Measurements from ENCODE around the gene SLC12A7.
A peak's percentile ranks its signal among the peaks of the same experiment; 100 is the strongest.
"Not testable (repeated sequence)": the region's sequence is repeated elsewhere in the genome, so short reads cannot be mapped to it uniquely, and the experiment has no call there.

SLC12A7 gene

DNA sequence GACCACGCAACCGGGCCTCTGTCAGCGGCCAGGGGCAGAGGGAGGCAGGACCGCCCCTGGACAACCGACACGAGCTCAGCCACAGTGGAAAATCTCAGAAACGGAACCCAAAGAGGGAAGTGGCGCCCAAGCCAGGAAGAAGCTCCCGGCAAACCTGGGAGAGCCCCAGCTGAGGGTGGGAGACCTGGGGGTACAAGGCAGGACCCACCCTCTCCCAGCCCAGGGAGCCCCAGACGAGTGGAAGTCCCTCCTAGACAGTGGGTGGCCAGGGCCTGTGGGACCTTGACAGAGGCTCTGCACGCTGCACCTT, 3.0 kb downstream of the SLC12A7 start:
- DNase-seq, result no peak

DNA sequence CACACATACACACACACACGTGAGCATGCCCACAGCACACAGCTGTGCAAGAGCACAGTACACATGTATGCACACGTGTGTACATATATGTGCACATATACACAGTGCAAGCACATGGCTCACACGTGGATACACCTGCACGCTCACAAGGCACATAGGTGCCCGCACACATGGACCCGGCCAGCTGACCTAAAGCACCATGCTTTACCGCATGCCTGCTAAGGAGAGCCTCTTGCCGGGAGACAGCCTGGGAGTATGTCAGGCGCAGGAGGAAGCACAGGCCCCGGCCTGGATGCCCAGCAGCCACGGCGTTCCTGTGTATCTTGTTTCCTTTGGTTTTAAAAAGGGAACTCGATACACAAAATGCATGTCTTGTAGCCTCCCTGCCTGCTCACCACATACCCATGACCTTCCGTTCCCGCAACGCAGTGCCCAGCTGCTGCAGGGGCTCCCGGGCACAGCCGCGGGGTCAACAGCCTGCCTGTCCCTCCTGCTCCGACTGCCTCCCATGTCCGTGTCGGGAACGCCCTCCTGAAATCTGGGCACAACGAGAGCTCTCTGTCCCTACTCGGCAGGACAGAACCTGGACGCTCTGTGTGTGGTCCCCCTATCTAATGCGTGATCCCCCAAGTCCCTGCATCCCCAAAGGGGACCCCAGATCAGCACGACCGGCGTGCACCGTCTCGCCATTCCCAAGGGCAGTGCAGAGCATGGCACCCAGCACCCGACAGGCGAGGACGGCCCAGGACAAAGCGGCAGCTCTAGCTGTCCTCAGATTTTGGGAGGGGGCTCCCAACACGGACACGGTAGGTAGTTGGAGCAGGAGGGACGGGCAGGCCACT, 3.6 kb downstream of the SLC12A7 start:
- DNase-seq, result no peak

DNA sequence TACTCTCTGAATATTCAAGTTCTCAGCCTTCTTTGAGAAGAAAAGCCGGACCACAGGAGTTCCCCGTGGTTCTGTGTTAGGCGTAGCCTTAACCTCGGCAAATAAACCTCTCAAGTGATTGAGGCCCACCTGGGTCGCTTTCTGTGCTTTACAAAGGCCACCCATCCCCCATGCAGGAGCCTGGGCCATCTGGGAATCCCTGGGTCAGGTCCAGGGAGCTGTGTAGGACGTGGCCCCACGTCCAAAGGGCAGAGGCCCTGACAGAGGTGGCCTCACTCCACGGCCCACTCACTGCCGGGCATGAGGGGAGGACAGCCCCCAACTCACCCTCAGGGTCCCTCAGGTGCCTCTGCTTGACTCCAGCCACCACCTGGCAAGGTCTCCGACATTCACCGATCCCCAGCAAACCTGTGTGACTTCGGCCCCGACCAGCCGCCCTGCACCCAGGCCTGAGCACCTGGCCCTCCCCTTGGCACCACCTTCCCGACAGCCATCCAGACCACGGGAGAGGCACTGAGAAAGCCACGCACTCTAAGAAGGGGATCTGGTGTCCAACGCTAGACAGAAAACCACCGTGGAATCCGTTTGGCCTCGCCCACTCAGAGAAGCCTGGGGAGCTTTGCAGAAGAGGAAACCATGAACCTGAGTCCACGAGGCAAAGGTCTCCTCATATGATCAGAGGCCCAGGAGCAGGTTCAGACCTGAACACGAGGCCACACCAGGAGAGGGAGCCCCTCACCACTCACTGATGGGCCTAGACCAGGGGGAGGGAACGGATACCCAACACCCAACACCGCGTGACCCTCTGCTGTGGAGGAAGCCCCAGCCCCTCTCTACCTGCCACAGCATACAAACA, 4.5 kb downstream of the SLC12A7 start:
- no peak for DNase-seq

DNA sequence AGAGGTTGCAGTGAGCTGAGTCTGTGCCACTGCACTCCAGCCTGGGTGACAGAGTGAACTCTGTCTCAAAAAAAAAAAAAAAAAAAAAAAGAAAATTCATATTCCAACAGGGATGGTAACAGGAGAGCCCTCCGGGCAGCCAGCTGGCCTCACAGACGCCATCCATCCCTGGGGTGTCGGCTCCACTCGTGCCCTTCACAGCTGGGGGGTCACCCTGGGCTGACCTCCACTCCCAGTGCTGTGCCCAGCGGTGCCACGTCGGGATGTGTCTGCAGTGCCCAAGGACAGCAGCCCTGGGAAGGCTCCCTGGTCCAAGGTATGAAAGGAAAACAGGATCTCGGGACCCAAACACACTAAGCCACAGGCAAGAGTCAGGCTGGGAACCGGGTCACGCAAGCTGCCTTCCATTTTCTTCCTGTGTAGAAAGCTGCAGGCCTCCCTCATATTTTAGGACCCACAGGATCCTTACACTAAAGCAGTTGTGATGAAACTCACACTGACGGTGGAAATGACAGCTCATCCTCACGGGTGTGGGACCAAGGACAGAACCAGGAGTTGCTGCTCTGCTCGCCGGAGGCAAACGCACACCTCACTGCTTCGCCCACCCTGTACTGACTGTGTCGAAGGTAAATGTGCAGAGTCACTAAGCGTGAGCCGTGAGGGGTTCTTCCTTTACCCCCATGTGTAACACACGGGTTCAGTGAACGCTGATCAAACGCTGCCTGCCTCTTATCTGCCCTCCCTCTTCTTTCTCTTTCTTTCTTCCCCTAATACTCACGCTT, 5.3 kb downstream of the SLC12A7 start:
- no peak for DNase-seq

DNA sequence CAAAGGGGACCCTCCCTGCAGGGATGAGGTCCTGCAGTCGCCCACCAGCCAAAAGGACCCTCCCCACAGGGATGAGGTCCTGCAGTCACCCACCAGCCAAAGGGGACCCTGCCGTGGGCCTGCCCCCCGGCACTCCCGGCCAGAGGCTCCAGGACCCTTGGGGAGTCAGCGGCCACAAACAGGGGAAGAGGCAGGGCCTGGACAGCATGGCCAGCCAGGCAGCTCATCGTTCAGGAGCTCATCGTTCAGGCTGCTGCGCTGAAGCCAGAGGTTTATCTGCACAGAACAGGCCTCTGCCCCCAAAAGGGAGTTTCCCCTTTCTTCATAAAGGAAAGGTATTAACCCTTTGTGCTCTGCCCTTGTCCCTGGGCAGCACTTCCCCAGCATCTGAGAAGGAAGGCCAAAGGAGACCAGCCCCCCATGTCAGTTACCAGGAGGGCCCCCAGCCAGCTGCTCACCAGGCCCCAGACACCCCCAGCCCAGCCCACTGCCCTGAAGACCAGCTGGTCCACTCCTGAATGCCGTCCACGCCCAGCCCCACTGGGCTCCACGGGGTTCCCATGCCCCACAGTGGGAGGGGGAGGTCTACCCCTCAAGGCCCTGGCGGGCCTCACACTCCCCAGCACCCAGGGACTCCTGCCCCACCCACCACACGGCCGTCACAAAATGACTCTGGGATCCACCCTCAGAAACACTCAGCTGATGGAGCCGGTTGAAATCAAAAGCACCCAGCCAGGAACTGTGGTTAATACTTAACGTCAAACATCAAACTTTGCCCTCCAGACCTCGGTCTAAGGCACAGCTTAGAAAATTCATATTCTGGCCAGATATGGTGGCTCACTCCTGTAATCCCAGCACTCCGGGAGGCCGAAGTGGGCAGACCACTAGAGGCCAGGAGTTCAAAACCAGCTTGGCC, 6.3 kb downstream of the SLC12A7 start:
- DNase-seq, result no peak

DNA sequence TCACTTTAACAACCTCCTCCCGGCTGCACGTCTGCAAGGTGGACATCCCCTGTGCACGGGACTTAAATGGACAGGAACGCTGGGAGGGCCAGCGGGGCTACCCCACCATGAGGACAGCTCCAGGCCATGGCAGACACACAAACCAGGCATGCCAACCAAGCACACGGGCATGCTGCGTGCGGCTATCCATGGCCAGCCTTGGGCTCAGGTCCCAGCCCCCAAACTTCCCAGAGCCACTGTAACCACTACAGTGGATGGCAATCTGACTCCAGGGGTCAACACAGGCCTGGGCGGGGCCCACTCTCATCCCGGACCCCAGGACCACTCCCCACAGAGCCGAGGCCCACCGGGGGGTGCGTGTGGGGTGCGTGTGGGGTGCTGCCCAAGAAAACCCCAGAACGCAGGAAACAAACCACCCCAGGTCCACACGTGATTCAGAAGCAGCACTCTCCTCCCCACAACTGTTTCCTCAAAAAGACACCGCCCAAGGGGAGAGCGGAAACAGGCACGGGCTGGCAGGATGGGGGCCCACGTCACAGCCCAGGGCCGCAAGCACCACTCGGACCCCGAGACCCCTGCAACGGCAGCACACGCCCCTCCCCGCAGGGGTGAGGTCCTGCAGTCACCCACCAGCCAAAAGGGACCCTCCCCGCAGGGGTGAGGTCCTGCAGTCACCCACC, 7.4 kb downstream of the SLC12A7 start:
- DNase-seq, result no peak

DNA sequence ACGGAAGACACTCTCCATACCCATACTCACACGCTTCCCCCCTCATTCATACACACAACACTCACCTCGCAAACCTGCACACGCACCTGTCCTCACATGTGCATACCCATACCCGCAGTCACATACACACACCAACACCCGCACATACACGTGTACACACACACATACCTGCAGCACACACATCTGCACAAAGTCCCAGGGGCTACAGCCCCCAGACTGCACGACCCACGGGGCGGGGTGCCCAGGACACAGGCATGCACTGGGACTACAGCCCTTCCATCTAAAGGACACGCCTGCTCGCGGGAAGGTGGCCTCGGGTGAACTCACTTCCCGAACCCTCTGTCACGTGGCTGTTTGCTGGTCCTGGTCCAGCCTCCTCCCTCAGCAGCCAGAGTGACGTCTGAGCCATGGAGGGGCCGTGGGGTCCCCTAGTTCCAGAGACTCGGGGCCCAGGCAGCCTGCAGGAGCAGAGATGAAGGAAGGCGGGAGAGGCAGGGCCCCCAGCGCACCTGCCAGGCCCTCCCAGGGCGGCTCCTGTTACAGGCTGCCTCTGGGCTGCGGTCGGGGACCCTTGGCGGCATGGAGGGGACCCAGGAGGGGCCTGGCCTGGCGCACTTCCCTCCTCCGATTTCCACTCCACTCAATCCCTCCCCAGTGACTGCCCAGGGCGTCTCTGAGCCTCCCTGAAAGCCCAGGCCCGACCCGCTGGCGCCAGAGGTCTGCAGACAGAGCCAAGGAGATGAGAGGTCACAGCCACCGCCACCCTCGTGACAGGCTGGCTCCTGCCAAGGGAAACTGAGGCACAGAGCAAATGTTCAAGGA, 8.1 kb downstream of the SLC12A7 start:
- peak; percentile 35 for DNase-seq

DNA sequence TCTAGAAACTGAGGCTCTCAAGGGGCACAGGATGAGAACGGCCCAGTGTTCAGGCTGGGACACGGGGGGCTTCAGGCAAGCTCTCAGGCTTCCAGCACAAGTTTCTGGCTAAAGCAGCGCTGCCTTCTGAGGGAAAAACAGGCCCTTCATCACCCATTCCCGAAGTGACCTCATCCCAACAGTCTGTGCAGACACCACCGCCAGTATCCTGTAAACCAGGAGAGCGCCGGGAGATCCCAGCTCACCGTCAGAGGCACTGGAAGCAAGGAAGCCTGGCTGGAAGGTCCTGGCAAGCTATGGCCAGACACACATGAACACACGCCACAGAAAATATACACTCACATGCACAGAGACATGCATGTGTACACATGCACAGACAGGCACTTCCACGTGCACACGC, 8.8 kb downstream of the SLC12A7 start:
- no peak for DNase-seq

DNA sequence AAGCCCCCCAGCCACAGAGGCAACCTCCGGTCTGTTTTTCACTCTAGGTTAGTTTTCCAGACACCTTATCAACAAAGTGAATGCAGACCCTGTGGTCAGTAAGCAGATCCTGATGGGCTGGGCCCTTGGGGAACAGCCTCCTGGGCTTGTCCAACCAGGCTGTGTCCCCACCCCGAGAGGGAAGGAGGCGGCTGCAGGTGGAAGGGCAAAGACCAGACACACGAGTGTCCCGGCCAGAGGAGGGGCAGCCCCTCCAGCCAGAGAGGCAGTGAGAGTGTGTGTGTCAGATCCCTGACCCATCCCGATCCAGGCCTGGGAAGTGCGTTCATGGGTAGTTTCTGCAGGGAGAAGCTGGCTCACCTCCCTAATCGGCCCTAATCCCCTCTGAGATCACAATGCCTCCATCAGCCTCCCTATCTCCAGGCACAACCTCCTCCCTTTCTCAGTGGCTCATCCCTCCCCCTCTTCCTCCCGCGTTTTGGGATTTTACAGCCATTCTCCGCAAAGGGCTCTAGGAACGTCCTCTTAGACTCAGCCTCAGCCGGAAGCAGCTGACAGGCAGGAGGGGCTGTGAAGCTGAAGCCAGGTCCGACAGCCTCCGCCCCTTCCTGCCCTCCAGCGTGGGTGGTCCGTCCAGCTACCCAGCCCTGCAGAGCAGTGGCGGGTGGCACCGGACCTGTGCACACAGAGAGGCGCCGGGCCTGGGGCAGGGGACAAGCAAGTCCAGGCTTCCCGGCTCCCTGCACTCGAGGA, 9.7 kb downstream of the SLC12A7 start:
- no peak for DNase-seq

DNA sequence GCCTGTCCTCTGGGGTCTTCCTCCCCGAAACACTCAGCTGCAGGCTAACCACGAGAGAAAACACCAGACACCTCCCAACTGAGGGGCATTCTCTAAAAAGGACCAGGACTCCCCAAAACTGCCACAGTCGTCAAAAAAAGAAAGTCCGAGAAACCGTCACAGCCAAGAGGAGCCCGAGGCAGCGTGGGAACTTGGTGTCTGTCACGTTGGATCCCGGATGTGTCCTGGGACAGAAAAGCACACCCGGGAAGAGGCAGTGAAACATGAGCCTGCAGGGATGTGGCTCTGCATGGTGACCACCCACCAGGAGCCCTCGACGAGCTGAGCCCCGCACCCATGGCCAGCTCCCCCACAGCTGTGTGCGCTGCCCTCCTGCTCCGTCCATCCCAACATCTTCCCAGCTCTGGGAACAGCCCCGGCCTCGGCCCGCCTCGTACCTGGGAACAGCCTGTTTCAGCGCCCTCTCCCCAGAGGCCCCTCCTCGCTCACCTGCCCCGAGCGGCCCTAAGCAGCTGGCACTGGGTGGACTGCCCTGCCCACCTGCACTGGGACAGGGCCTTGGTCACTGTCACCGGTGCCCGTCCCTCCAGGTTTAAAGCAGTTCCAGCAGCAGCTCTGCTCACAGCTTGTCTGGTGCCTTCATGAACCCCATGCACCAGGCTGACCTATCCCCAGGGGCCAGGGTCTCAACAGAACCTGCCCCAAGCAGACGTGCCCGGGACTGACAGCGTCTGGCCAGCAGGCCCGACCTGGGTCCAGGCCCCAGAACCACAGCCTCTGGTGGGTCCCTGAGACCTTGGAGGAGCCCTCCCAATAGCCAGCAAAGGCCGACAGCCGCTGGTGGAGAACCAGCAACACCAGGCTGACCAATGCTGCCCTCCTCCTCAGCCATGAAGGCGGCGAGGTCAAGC, 10.9 kb downstream of the SLC12A7 start:
- no peak for DNase-seq

DNA sequence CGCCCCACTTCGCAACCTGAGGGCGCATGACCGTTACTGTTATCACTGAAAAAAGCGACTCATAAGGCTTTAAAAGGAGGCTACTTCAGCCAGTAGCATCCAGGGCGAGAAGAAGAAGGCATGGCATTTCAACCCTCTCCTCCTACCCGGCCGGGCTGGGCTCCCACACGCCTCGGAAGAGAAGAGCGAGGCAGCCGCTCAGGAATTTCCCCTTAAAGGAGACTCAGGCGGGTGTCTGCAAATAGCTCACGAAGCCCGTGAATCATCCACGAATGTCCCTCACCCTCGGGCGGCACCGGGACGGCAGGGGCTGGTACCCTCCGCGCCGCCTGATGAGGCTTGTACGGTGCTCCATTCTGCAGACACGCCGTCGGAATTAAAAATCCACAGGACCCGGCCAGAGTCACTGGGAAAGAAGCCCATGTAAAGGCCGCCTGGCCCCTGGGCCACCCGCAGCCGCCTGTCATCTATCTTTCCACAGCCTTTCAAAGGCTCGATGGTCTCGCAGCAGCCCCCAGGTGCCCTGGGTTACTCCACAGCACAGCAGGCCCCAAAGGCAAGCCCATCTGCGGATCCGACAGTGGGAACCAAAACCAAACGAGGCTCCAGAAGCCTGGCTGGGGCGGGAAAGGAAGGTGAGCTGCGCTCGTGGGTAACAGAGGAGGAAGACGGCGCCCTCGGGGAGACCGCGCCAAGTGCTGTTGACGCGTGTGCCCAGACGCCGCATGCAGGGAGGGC, 11.8 kb downstream of the SLC12A7 start:
- DNase-seq, result no peak

DNA sequence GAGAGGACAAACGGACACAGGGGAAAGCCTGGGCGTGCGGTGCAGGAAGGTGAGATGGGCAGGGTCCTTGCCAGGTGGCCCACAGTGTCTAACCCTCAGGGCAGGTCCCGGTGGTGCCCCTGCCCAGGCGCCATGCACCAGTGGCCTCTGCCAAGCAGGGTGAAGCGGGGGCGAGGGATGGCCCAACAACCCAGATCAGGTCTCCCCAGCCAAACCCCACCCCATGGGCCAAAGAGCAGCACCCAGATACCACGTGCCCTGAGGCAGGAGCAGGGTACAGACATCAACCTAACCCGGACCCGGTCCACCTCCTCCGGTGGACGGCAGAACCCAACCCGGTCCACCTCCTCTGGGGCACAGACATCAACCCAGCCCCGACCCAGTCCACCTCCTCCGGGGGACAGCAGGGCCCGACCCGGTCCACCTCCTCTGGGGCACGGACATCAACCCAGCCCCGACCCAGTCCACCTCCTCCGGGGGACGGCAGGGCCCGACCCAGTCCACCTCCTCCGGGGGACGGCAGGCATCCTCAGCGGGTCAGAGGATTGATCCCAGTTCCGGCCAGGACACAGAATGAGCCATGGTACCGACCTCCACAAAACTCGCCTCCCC, 12.8 kb downstream of the SLC12A7 start:
- no peak for DNase-seq

DNA sequence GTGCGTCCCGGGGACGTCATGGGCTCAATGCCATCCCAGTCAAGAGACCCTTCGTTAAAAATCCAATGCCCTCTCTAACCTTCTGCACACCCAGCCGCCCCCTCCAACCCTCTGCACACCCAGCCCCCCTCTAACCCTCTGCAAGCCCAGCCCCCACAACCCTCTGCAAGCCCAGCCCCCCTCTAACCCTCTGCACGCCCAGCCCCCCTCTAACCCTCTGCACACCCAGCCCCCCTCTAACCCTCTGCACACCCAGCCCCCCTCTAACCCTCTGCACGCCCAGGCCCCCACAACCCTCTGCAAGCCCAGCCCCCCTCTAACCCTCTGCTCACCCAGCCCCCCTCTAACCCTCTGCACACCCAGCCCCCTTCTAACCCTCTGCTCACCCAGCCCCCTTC, 13.9 kb downstream of the SLC12A7 start:
- DNase-seq, result not testable (repeated sequence)

DNA sequence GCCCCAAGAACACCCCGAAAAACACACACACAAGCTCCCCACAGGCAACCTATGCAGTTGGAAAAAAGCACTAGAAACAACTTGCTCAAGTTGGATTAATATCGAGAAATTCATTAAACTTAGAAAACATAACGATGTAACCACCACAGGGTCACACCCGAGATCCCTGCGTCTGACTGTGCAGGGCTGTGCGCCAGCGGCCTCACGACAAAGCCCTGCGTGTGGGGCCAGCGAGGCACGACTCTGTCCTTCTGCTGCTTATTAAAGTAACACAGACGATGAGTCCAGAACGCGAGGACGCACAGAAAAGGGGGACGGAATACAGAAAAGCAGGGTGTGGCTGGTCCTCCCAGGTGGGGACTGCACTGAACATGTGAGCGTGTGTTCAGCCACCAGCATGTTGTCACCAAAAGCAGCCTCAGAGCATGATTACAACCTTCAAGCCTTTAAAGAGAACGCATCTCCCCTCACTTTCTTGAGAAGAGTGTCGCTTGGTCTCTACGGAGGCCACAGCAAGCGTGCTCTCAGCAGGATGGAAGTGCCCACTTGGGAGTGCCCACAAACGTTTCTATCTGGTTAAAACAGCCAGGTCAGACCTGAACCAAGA, 14.4 kb downstream of the SLC12A7 start:
- no peak for DNase-seq

DNA sequence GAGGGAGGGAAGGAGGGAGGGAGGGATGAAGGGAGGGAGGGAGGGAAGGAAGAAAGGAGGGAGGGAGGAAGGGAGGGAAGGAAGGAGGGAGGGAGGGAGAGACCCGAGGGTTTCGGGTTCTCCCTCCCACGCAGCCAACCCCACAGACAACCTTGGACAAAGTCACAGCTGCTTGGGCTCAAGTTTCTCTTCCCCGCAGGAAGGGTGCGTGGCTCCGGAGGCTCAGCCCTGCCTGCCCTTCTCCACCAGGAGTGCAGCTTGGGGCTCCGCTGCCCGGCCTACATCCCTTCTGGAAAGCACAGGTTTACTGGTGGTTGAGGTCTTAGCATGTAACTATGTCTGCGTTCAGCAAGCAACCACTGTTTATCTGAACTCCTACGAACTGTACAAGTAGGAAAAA, 15.0 kb downstream of the SLC12A7 start:
- DNase-seq, result no peak

DNA sequence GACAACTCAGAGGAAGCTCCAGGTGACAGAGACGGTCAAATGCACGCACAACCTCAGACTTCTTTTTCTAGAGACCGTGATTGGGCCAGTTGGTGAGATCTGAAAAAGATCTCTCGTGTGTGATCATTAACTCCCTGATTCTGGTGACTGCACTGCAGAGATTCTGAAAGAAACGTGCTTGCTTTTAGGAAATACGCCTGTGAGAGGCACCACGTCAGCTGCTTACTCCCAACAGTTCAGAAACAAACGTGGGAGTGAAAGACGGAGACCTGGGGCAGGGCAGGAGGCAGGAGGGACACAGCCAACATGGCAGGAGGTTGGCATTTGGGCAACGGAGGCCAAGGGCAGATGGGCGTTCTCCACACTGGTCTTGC, 15.9 kb downstream of the SLC12A7 start:
- DNase-seq, result no peak

DNA sequence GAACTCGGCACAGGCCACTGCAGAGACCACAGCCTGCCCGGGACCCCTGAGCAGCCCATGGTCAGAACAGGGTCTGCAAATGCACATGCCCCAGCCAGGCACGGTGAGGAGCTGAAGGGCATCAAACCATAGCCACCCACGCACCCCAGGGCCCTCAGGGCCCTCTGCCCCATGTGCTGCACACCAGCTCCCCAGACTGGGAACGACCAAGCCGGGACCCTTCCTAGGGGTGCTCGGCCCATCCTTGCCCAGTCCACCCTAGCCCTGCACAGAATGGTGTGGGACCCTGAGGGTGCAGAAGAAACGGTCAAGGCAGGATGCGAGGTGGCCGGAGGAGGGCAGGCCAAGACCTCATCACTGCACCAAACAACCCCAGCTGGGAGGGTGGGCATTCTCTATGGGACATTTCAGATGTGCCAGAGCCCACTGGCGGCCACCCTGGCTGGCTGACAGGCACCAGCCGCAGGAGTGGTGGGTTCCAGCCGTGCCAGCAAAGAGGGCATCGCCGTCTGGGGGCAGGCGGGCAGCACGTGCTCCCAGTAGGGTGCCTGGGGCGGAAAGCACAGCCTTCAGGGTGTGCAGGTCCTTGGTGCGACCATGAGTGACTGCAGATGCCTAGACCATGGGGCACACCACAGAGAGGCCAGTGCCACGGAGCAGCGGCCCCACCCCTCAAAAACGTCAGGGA, 16.4 kb downstream of the SLC12A7 start:
- no peak for DNase-seq
